GM12872 (cell line): Measurements from ENCODE around the gene LRP2.

ENCODE experiments used
- CTCF ChIP-seq: IDR thresholded peaks from 3 replicates; pipeline ENCODE4 v1.5.1; 2011; ENCODE audit warnings: low read depth, mild to moderate bottlenecking, low read length, moderate library complexity; ENCODE audit not compliant: insufficient read depth

LRP2 gene

GRCh38 chr2:169302364-169302763 lies 60.0 kb downstream of the LRP2 start:
- TF ChIP-seq CTCF: no peak

GRCh38 chr2:169301596-169302335 lies 60.6 kb downstream of the LRP2 start:
- no peak for TF ChIP-seq CTCF

- no peak for TF ChIP-seq CTCF
Measured at GRCh38 chr2:169300636-169301530, 61.5 kb downstream of the LRP2 start.

GRCh38 chr2:169298007-169298406 lies 64.3 kb downstream of the LRP2 start:
- no peak for TF ChIP-seq CTCF

GRCh38 chr2:169294001-169294675 lies 68.2 kb downstream of the LRP2 start:
- no peak for TF ChIP-seq CTCF

- TF ChIP-seq CTCF: no peak
Measured at GRCh38 chr2:169291517-169291916, 70.8 kb downstream of the LRP2 start.

GRCh38 chr2:169290433-169290832 lies 71.9 kb downstream of the LRP2 start:
- no peak for TF ChIP-seq CTCF
